ENCODE data around the gene AMT.
A peak's percentile ranks its signal among the peaks of the same experiment; 100 is the strongest.

AMT gene

DNA sequence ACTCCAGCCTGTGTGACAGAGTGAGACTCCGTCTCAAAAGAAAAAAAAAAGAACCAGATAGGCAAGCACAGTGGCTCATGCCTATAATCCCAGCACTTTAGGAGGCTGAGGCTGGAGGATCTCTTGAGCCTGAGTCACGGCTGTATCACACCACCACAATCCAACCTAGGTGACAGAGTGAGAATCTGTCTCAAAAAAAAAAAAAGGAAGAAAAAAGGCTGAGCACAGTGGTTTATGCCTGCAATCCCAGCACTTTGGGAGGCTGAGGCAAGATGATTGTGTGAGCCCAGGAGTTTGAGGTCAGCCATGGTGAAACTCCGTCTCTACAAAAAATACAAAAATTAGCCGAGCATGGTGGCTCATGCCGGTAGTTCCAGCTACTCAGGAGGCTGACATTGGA lies 12.5 kb upstream of the AMT start:
- no peak for DNase-seq (ENCODE audit: low read depth)
- TF ChIP-seq, protein P1, sequence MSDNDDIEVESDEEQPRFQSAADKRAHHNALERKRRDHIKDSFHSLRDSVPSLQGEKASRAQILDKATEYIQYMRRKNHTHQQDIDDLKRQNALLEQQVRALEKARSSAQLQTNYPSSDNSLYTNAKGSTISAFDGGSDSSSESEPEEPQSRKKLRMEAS (IDR thresholded peaks at IDR 0.05; ENCODE audit: low read depth, low read length): no peak

DNA sequence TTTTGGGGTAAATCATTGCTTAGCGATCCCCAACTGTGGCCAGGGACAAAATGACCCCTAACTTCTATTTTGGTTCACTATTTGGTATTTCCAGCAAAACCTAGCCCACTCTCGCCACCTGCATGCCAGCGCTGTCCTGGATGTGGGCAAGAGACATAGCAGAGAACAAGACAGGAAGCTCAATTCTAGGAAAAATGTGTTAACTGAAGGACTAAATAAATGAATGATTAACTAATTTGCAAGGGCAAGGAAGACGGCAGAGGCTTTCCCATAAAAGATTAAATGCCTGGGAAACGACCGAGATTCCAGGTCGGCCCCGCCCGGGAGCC lies 6.4 kb upstream of the AMT start:
- TF ChIP-seq, protein P2, sequence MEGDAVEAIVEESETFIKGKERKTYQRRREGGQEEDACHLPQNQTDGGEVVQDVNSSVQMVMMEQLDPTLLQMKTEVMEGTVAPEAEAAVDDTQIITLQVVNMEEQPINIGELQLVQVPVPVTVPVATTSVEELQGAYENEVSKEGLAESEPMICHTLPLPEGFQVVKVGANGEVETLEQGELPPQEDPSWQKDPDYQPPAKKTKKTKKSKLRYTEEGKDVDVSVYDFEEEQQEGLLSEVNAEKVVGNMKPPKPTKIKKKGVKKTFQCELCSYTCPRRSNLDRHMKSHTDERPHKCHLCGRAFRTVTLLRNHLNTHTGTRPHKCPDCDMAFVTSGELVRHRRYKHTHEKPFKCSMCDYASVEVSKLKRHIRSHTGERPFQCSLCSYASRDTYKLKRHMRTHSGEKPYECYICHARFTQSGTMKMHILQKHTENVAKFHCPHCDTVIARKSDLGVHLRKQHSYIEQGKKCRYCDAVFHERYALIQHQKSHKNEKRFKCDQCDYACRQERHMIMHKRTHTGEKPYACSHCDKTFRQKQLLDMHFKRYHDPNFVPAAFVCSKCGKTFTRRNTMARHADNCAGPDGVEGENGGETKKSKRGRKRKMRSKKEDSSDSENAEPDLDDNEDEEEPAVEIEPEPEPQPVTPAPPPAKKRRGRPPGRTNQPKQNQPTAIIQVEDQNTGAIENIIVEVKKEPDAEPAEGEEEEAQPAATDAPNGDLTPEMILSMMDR (IDR thresholded peaks at IDR 0.05; ENCODE audit: low read depth, low read length): no peak
- TF ChIP-seq, protein P1 (IDR thresholded peaks at IDR 0.05; ENCODE audit: low read depth, low read length): no peak
- TF ChIP-seq POLR2A (IDR thresholded peaks at IDR 0.05; ENCODE audit: extremely low read depth, insufficient read length): no peak
- no peak for TF ChIP-seq MYC (IDR thresholded peaks at IDR 0.05; ENCODE audit: low read depth, low read length)
- peak; percentile 34 for DNase-seq (ENCODE audit: low read depth)
- peak overlapping the region; percentile 76 for H3K4me3 ChIP-seq (ENCODE audit: low read depth, low read length)

More for the DNA sequence above, 12.5 kb upstream of the AMT start:
- H3K4me3 ChIP-seq (ENCODE audit: low read depth, low read length): no peak overlapping the region

GRCh38 chr3:49427586-49427985 lies 5.3 kb upstream of the AMT start:
- DNase-seq (ENCODE audit: low read depth): no peak
- TF ChIP-seq POLR2A (IDR thresholded peaks at IDR 0.05; ENCODE audit: extremely low read depth, insufficient read length) (no peak), MYC (IDR thresholded peaks at IDR 0.05; ENCODE audit: low read depth, low read length) (no peak)
- TF ChIP-seq, protein P2 (IDR thresholded peaks at IDR 0.05; ENCODE audit: low read depth, low read length): no peak
- TF ChIP-seq, protein P1 (IDR thresholded peaks at IDR 0.05; ENCODE audit: low read depth, low read length): no peak
- no peak overlapping the region for H3K4me3 ChIP-seq (ENCODE audit: low read depth, low read length)

- DNase-seq (ENCODE audit: low read depth): no peak
- H3K4me3 ChIP-seq (ENCODE audit: low read depth, low read length): no peak overlapping the region
- TF ChIP-seq, protein P1 (IDR thresholded peaks at IDR 0.05; ENCODE audit: low read depth, low read length): no peak
These were observed 2.5 kb upstream of the AMT start for GRCh38 chr3:49424816-49425215.

DNA sequence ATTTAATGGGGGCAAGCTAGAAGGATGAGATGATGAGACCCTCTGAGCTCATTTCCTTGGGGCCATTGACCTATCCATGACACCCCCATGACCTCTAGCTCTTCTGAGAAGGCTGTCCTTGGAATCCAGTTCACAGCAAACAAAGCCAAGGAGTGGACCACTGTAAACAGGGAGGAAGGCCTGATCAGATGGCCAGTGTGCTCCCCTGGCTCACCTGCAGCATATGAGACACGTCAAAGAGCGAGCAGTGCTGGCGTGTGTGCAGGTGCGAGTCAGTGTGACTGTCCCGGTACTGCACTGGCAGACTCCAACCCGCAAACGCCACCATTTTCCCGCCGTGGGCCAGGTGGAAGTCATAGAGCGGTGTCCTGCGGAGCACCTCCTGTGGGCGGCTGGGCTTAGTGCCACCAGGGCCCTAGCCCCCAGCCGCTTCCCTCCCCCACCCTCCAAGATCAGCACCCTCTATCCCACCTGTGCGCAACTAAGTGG lies 339 bp downstream of the AMT start:
- no peak overlapping the region for H3K4me3 ChIP-seq (ENCODE audit: low read depth, low read length)
- TF ChIP-seq, protein P1 (IDR thresholded peaks at IDR 0.05; ENCODE audit: low read depth, low read length): no peak
- TF ChIP-seq MYC (IDR thresholded peaks at IDR 0.05; ENCODE audit: low read depth, low read length) (no peak), POLR2A (IDR thresholded peaks at IDR 0.05; ENCODE audit: extremely low read depth, insufficient read length) (no peak)
- TF ChIP-seq, protein P2 (IDR thresholded peaks at IDR 0.05; ENCODE audit: low read depth, low read length): no peak
- no peak for DNase-seq (ENCODE audit: low read depth)

- no peak for DNase-seq (ENCODE audit: low read depth)
- TF ChIP-seq MYC (IDR thresholded peaks at IDR 0.05; ENCODE audit: low read depth, low read length) (no peak), POLR2A (IDR thresholded peaks at IDR 0.05; ENCODE audit: extremely low read depth, insufficient read length) (no peak)
- TF ChIP-seq, protein P1 (IDR thresholded peaks at IDR 0.05; ENCODE audit: low read depth, low read length): no peak
- TF ChIP-seq, protein P2 (IDR thresholded peaks at IDR 0.05; ENCODE audit: low read depth, low read length): no peak
- no peak overlapping the region for H3K4me3 ChIP-seq (ENCODE audit: low read depth, low read length)
These were observed 4.7 kb downstream of the AMT start for GRCh38 chr3:49417516-49418120.
